HFF-Myc (cell line): ENCODE measurements around the gene PIGK.
"Not testable (repeated sequence)": the region's sequence is repeated elsewhere in the genome, so short reads cannot be mapped to it uniquely, and the experiment has no call there.

Experiments
- DNase-seq: peaks from one replicate; pipeline ENCODE4 v3.0.0-alpha.2; 2011; ENCODE audit warnings: low read depth; ENCODE audit errors: extremely low read depth
- H3K4me3 ChIP-seq: replicated peaks from 2 replicates; pipeline ENCODE4 v1.5.1; 2011; ENCODE audit warnings: low read depth, mild to moderate bottlenecking, control low read depth, low read length
- CTCF ChIP-seq: IDR thresholded peaks from 2 replicates; pipeline ENCODE4 v1.5.1; 2012; ENCODE audit warnings: mild to moderate bottlenecking, low read depth, low read length, control low read depth; ENCODE audit errors: missing control alignments

Gene PIGK

GRCh38 chr1:77200293-77200692, 18.9 kb downstream of the PIGK start:
- DNase-seq, result no peak
- no peak overlapping the region for H3K4me3 ChIP-seq
- TF ChIP-seq CTCF, result no peak

GRCh38 chr1:77197351-77197750, 21.9 kb downstream of the PIGK start:
- DNase-seq, result no peak
- H3K4me3 ChIP-seq, result no peak overlapping the region
- no peak for TF ChIP-seq CTCF

- no peak for DNase-seq
- no peak for TF ChIP-seq CTCF
- H3K4me3 ChIP-seq, result no peak overlapping the region
These were observed 25.3 kb downstream of the PIGK start for GRCh38 chr1:77193951-77194350.

- DNase-seq, result no peak
These were observed 30.5 kb downstream of the PIGK start for GRCh38 chr1:77188770-77189169.

GRCh38 chr1:77186907-77187306, 32.3 kb downstream of the PIGK start:
- not testable (repeated sequence) for DNase-seq, H3K4me3 ChIP-seq

More at GRCh38 chr1:77188770-77189169, 30.5 kb downstream of the PIGK start:
- no peak for TF ChIP-seq CTCF
- no peak overlapping the region for H3K4me3 ChIP-seq

GRCh38 chr1:77182083-77182482, 37.1 kb downstream of the PIGK start:
- no peak for TF ChIP-seq CTCF
- no peak for DNase-seq
- no peak overlapping the region for H3K4me3 ChIP-seq

- H3K4me3 ChIP-seq, result no peak overlapping the region
- no peak for DNase-seq
- no peak for TF ChIP-seq CTCF
These were observed 39.6 kb downstream of the PIGK start for GRCh38 chr1:77179632-77180031.
